ENCODE data around the gene C12orf75.
"Not testable (repeated sequence)": the region's sequence is repeated elsewhere in the genome, so short reads cannot be mapped to it uniquely, and the experiment has no call there.

The C12orf75 gene

DNA sequence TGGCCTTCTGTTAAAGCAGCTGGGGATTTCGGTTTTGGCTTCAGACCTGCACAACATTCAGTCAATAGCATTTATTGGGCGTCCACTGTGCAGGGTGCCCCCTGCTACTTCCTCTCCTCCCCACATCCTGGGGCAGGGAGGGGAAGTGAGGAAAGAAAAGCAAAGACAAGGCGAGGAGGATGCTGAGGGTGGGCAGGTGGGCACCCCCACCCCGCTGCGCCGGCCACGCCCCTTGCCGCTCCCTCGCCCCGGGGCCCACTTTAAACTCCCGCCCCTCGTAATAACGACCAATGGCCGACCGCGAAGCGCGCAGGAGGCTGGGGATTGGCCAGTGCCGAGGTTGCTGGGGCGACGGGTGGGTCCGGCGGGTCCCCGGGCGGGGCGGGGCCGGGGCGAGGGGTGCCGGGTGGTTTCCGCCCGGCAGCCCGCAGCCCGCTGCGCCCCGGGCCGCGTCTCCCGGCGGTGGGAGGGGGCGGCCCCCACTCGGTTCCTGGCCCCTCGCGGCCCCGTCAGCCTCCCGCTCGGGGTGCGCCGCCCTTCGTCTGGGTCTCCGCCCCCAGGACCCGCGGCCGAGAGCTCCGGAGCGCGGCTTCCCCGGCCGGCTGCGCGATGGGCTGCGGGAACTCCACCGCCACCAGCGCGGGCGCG lies at the start of gene C12orf75:
TSS of gene C12orf75 (plus strand) at position 409 of the 648 bp plus-strand sequence. CDS start at position 610, 201 bp downstream.
- DNase-seq (ENCODE audit: low spot score): peak; percentile 90

DNA sequence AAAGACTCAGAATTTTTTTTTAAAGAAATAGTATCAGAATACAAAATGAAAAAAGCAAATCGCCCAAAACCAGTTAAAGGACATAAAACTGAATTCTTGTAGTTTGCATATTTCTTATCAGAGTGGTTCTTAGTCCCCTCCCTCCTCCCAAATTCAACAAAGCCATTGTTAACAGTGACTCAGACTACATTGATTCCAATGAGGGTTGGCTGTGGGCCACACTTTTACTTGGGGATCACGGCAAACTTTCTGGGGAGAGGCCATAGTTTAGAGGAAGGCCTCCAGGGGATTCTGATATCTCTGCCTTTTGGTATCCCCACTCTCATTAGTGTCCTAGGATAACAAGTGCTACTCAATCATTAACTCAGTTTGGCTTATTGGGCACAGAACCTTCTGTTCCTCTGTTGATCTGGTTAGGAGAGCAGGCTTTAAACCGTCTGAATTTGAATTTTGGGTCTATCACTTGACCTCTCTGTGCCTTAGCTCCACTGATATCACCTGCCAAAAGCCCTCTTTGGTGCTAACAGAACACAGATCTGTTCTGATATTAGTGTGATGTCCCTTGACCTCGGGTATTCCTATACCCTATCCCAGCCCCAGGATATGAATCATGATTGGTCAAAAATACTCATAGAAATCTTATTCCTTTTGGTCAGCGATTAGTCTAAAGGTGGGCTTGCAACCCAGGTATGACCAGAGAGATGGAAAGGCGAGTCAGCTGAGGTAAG lies 49.4 kb upstream of the C12orf75 start:
- DNase-seq (ENCODE audit: low spot score): no peak

DNA sequence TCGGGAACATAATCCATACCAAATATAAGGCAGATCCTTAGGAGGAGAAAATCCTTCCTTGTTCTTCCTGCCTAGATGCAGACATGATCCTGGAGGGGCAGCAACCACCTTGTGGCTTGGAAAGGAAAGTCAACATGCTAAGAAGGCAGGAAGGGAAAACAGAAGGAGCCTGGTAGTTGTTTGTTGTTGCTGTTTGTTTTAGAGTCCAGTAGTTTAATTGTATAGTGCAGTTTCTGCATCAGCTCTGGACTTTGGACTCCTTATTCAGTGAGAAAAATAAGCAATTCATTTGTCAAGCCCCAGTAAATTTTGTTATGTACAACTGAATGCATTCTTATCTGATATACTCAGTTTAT lies 48.8 kb upstream of the C12orf75 start:
- no peak for DNase-seq (ENCODE audit: low spot score)

DNA sequence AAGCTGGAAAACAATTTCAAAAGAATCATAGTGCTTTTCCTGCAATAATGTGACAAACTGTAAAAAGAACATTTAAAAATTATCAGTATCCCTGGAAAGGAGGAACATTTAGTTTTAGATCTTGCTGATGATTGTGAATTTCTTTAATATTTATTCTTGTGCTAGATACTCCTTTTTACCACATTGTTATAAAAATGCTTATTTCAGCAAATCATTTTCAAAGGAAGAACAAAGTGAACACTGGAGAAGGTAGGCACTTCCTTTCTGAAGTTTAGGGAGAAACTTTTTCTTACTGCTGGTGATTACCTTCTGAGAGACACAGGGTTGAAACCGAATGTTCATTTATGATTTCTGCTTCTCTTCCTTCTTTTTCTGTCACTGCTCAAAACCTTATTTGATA lies 45.1 kb upstream of the C12orf75 start:
- DNase-seq (ENCODE audit: low spot score): no peak

DNA sequence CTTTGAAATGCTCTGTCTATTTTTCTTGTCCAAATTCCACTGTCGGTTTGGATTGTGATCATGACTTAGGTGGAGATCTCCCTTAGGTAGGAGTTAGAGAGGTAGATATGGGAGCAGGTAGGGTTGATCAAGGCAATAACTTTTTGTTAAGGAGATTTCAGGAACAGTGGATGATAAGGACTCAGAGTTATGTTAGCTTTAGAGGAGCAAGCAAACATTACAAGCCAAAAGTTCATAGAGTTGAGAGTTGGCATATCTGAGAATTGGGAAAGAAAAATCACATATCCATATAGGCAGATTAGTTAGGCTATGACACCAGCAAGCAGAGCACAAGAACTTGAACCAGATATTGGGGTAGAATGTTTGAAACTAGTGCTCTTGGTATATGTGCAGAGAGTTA lies 43.1 kb upstream of the C12orf75 start:
- no peak for DNase-seq (ENCODE audit: low spot score)

DNA sequence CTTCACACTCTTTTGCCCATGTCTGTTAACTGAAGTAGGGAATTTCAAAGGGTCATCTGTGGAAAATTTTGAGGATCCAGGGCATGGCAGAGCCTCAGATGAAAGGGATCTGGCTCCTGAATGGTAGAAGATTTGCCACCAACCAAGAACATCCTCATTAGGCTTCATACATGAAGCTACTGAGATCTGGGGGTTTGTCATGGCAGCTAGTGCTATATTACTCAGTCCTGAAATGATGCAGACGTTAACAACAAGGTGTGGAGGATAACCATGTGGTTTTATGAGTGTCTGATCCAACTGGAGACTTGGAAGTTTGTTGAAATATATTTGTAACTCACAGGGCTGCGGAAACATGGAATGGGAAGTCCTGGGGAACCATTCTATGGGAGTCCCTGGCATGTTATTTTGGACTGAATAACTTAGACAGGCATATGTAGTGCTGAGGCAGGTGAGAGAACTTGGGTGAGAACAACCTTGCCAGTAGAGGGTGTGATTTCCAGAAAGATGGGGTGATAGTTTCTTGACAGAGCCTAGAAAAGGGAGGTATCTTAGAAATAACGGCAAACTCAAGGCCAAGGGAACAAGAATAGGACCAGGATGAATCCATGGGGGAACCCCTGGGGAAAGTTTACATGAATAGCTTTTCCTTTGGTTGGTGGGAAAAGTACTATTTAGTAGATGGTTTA lies 42.0 kb upstream of the C12orf75 start:
- no peak for DNase-seq (ENCODE audit: low spot score)

DNA sequence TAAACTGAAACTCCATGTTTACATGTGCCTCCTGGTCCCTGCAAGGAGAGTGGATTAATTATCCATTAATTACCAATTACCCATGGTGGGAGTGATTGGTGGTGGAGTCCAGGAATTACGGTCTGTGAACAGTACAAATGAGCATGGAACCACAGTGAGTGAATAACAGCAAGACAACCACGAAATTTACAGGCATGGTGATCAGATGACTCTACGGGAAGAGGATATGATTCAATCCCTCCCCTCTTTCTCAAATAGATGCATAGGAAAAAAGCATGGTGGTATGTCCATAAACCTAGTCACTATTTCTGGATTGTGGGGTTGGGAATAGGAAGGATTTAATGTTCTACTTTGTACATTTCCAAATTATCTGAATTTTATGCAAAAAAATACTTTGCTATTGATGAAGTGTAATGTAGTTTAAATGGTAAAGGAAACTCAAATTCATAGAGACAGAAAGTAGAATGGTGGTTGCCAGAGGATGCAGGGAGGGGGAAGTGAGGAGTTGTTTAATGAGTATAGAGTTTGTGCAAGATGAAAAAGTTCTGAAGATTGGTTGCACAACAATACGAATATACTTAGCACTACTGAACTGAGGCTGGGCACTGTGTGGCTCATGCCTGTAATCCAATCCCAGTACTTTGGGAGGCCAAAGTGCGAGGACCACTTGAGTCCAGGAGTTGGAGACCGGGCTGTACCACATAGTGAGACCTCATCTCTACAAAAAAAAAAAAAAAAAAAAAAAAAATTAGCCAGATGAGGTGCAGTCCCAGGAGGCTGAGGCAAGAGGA lies 41.2 kb upstream of the C12orf75 start:
- no peak for DNase-seq (ENCODE audit: low spot score)

DNA sequence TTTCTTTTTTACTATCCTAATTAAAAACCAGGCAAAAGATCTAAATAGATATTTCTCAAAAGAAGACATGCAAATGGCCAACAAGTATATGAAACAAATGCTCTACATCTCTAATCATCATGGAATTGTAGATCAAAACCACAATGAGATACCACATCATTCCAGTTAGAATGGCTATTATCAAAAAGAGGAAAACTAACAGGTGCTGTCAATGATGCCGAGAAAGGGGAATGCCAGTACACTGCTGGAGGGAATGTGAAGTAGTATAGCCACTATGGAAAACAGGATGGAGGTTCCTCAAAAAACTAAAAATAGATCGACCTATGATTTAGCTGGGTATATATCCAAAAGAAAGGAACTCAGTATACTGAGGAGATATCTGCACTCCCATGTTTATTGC lies 39.0 kb upstream of the C12orf75 start:
- no peak for DNase-seq (ENCODE audit: low spot score)

DNA sequence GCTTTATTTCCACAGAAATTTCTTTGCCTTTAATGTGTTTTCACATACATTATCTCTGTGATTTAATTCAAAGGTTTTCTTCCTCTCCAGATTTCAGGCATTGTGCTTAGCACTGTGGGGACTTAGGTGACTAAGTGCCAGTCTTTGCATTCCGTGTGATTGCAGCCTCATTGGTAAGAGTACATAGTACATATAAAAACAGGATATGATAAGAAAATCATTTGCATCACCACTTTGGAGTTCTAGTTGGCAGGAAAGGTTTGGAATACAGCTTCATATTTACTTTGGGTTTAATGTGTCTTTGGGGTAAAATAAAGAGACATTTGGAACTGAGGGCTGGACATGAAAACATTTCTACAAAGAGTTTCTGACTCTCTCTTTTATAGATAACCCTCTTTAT lies 37.8 kb upstream of the C12orf75 start:
- DNase-seq (ENCODE audit: low spot score): no peak

DNA sequence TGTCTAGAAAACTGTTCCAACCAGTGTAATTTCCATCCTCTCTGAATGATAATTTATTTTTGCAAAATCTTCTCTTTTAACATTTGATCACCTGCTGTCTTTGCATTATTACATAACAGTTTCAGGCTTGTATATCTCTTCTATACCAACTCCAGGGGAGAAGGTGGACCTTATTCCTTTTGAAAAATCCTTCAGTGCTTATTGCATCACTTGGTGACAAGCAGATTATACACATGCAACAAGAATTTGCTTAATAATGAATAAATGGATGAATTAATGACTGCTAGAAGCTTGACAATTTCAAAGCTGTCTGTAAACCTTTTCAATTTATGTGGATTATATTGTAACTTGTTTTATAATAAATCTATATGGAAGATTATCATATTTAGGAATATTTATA lies 37.3 kb upstream of the C12orf75 start:
- no peak for DNase-seq (ENCODE audit: low spot score)

DNA sequence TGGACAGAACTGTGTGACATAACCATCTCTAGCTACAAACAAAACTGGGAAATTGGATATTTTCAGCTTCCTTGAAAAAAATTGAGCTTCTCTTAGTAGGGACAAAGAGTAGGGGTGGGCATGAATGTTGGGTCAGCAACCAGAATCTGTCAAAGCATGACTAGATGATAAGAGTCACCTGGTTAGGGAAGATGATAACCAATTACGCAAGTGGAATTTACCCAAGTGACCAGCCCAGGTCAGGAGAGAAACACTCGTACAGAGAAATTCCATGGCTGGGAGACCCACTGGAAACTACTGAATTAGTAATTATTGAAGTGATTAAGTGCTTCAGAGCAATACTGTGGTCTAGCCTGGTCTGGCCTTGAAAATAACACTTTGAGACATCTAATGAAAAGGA lies 36.3 kb upstream of the C12orf75 start:
- DNase-seq (ENCODE audit: low spot score): no peak

DNA sequence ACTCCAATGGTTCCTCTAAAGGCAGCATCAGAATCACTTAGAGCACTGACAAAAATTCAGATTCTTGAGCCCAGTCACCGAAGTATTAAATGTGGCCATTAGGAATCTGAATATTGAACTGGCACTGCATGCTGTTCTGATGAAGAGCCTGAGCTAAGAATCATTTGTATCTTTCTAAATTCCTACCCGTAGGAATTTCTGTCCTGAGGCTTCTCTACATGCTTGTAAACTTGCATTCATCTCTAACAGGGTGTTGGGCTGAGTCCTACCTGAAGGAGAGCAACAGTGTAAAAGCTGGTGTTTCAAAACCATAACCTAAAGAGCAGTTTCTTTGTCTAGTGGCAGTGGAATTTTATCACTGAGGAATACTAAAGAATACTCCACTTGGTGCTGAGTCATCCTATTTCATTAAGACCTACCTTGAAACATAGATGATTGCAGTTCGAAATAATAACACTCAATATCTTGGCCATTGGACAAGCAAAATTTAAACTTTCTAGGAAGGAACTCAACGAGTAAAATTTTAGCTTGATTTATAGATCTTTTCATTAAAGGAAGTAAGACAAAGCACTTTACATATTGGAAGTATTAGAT lies 35.5 kb upstream of the C12orf75 start:
- no peak for DNase-seq (ENCODE audit: low spot score)

DNA sequence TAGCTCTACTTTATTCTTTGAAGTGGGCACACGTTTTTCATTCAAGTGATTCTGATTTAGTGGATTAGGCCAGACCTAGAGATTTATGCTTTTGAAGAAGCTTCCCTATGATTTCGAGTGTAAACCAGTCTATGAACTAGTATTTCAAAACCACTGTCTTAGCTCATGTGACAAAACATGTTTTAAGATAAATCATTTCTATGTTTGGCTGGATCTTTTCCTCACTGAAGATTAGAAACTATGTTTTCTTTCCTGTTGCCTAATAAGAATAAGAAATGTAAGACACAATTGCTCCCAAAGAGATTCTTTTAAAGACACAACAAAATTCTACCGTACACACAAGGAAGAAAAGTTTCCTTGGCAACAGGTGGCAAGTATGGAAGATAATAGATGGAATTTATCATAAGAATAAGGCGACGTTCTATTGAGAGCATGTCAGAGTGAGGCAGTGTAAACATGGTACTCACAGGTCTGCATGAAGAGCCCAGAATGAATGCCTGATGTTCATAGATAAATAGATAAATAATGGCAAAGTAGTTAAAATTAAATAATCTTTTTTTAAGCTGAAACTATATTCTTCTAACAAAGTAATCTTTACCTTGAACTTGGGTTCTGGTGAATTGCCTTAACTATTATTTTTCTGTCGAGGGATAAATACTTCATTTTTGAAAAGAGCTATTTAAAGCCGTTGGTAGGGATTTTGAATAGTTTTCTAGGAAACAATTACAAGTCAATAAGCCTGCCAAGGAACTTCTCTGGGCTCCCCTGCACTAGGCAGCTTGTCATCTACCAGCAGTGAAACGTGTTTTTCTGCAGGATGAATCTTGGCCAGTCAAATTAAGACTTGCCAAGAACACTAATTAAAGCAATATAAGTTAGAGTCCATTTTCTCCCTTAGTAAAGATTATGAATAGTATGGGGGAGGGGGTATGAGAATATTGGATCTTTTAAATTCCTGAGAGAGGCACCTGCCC lies 34.1 kb upstream of the C12orf75 start:
- no peak for DNase-seq (ENCODE audit: low spot score)

DNA sequence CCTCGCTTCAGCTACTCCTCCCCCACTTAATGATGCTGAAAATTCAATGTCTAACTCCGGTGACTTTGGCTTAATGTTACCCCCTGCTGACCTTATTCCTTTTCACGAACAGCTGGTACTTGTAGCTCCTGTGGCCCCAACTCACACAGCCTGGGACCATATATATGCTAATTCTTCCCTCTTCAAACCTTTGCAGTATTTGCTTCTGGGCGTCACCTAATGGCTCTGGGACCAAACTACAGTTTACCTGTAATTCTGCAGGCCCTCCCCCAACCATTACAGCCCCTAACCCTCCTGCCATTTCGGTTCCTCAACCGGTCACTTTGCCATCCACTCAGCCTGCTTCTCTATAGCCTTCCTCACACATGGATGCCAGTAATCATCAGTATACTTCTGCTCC lies 29.6 kb upstream of the C12orf75 start:
- DNase-seq (ENCODE audit: low spot score): no peak

DNA sequence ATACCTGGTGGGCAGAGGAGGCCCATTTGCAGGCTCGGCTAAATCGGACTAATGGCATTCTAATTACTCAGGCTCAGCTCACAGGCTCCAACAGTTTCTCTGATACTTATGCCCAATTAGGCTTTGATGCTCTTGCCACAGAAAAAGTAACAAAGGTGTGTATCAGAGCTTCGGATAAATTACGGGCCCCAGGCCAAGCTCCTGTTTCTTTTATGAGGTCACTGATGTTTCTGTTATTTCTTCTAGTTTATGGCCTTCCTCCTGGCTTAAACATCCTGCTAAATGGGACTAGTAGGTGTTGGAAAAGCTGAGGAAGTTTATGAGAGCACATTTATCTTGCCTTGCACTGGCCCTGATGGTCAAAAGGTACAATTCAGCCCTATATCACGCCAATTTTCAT lies 28.8 kb upstream of the C12orf75 start:
- DNase-seq (ENCODE audit: low spot score): no peak

DNA sequence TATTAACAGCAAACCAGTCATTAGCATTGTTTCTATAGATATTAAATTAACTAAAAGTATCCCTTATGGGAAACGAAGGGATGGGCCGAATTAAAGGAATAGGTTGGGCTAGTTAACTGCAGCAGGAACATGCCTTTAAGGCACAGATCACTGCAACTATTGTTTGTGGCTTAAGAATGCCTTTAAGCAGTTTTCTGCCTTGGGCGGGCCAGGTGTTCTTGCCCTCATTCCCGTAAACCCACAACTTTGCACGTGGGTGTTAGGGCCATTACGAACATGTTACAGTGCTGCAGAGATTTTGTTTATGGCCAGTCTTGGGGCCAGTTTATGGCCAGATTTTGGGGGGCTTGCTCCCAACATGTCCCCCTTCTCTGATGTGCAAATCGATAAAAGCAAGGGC lies 27.5 kb upstream of the C12orf75 start:
- DNase-seq (ENCODE audit: low spot score): not testable (repeated sequence)

DNA sequence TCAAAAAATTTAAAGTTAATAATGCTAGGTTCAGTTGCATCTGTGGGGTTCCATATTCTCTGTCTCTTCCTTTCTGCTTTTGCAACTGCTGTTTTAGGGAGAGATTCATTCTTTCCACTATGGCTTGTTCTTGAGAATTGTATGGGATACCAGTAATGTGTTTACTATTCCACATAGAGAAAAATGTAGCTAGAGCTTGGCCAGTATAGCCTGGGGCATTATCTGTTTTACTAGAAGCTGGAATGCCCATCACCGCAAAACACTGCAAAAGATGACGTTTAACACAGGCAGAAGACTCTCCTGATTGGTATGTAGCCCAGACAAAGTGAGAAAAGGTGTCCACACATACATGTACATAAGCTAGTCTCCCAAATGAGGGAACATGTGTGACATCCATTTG lies 25.9 kb upstream of the C12orf75 start:
- not testable (repeated sequence) for DNase-seq (ENCODE audit: low spot score)

DNA sequence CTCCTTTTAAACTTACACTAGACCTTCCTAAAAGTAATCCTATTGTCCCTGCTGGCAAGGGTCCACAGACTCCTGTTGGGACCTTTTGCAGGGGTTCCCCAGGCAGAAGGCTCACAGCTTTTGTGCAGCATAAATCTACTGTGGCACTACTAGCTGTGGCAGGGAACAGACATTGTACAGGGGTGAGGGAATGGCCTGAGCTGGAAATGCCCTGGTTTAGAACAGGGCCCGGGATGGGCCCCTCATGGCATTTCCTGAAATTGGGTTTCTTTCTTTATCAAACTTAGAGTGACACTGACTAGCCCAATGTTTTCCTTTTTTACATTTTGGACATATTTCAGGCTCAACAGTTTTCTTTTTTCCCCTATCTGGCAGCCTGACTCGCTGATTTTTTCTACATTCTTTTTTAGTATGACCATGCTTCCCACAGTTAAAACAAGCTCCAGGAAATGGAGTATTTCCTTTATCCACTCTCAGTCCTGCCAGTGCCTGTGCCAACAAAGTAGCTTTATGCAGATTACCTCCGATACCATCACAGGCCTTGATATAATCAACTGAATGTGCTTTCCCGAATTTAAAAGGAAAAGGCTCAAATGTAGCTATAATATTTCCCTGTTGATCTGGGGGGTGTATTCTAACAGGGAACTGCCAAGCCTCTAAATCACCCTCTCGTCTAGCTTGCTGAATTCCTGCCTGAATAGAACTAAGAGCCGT lies 22.7 kb upstream of the C12orf75 start:
- DNase-seq (ENCODE audit: low spot score): not testable (repeated sequence)

DNA sequence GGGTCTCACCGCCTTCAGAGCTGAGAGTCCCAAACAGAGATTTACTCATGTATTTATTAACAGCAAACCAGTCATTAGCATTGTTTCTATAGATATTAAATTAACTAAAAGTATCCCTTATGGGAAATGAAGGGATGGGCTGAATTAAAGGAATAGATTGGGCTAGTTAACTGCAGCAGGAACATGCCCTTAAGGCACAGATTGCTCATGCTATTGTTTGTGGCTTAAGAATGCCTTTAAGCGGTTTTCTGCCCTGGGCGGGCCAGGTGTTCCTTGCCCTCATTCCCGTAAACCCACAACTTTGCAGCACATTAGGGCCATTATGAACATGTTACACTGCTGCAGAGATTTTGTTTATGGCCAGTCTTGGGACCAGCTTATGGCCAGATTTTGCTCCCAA lies 21.7 kb upstream of the C12orf75 start:
- DNase-seq (ENCODE audit: low spot score): not testable (repeated sequence)

DNA sequence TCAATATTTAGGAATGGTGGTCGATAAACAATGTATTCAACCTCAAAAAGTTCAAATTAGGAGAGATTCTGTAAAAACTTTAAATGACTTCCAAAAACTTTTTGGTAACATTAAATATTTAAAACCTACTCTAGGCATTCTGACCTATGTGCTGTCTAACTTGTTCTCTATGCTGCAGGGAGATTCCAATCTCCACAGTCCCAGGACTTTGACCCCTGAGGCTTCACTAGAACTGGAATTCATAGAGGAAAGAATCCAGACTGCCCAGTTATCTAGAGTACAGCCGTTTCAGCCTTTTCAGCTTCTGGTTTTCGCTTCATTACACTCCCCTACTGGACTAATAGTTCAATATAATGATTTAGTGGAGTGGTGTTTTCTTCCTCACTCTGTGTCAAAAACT lies 21.1 kb upstream of the C12orf75 start:
- not testable (repeated sequence) for DNase-seq (ENCODE audit: low spot score)
